Immature natural killer cell (primary cell): Measurements from ENCODE around the gene MAST3. TPM values are rescaled to one million over a fixed set of nuclear protein-coding genes. Genes with fewer than 3 reads are reported as not detected.

Experiments used
- DNase-seq, 3 donors: peaks; one replicate each; pipeline ENCODE4 v3.0.0; 2022; ENCODE audit warnings: mixed read lengths in 1 of 3
- H3K27ac Mint-ChIP-seq, 6 donors: one replicate each; pipeline ENCODE4 v1.8.0; 2020; ENCODE audit warnings: mixed read lengths in 6 of 6, mild to moderate bottlenecking in 5 of 6, inconsistent platforms in 4 of 6, moderate library complexity in 3 of 6
- H3K27me3 Mint-ChIP-seq, 3 donors: one replicate each; pipeline ENCODE4 v1.8.0; 2020 to 2021; ENCODE audit warnings: low read depth in 3 of 3, mild to moderate bottlenecking in 3 of 3, mixed read lengths in 3 of 3, moderate library complexity in 3 of 3, inconsistent platforms in 1 of 3
- H3K36me3 Mint-ChIP-seq, 3 donors: one replicate each; pipeline ENCODE4 v1.8.0; 2020; ENCODE audit warnings: mixed read lengths in 3 of 3, inconsistent platforms in 2 of 3, mild to moderate bottlenecking in 2 of 3
- H3K4me1 Mint-ChIP-seq, 2 donors: one replicate each; pipeline ENCODE4 v1.8.0; 2020; ENCODE audit warnings: inconsistent platforms in 2 of 2, mild to moderate bottlenecking in 2 of 2, mixed read lengths in 2 of 2, moderate library complexity in 1 of 2
- H3K4me3 Mint-ChIP-seq, 5 donors: one replicate each; pipeline ENCODE4 v1.8.0; 2020; ENCODE audit warnings: mild to moderate bottlenecking in 5 of 5, mixed read lengths in 5 of 5, inconsistent platforms in 3 of 5, moderate library complexity in 3 of 5
- H3K9me3 Mint-ChIP-seq, 6 donors: one replicate each; pipeline ENCODE4 v1.8.0; 2020; ENCODE audit warnings: mild to moderate bottlenecking in 6 of 6, mixed read lengths in 6 of 6, inconsistent platforms in 4 of 6, moderate library complexity in 3 of 6
- polyA plus RNA-seq, 3 donors: library from polyadenylated mRNA; unstranded; fragments of 300-500 nt; fragmentation: Illumina TruSeq; gene quantifications; one replicate each; pipeline ENCODE4 v1.2.3, GENCODE V29; 2021

Gene MAST3
- polyA plus RNA-seq, result 10 to 100 TPM in 2 of 3 donors, 1 to 10 TPM in 1; 7.3 to 39.1 (median 12.6) TPM

DNA sequence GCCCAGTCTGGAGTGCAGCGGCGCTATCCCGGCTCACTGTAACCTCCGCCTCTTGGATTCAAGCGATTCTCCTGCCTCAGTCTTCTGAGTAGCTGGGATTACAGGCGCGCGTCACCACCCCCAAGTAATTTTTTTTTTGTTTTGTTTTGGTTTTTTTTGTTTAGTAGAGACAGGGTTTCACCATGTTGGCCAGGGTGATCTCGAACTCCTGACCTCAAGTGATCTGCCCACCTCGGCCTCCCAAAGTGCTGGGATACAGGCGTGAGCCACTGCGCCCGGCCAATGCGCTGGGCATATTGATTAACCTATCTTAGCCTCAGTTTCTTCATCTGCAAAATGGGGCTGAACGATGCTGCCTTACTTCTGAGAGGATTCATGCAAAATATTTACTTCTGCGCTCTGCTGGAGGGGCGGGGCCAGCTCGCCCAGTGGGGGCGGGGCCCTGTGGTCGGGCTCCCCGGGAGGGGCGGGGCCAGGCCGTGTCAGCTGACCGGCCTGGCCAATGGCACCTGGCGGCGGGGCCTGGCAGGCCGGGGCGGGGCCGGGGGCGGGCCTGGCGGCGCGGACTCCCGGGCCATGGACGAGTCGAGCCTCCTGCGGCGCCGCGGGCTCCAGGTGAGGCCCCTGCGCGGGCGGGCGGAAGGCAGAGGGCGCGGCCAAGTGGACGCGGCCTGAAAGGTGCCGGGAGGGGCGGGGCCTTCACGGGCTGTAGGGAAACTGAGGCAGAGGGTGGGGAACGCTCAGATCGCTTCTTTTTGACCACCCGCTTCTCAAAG, at the start of gene MAST3:
Gene MAST3, plus strand, starts transcription at position 562 of the 776 bp plus-strand sequence. Its CDS starts 15 bp downstream, at position 577.
- Mint-ChIP-seq H3K4me3 (peak within 1 kb of the TSS; percentile 78 to 88 (median 86)), H3K27ac (peak within 1 kb of the TSS; percentile 43 to 81 (median 76)), H3K27me3 (peaks cover 2 to 7% (median 4%) of the 10 kb centered on the region in 3 donors), H3K36me3 (peaks cover 0 to 3% (median 0%) of the 10 kb centered on the region in 3 donors), H3K4me1 (peaks cover 22 to 29% of the 10 kb centered on the region in 2 donors), H3K9me3 (no peaks in the 10 kb centered on the region)
- DNase-seq, result peak; percentile 85 to 92 (median 89)

DNA sequence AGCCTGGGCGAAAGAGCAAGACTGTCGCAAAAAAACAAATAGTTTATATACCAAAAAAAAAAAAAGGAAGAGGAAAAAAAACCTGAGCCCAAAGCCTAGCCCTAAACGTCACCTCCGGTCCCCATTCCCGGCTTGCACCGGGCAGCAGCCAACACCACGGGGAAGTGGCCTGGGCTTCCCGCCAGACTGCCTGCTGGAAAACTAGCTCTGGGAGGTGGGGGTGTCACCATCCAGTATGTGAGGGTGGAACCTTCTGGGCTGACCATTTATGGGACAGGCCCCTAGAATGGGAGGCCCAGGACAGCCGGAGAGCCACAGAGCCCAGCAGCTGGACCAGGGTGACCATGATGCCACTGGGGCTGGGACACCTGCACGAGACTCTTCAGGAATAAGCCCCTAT, 48.2 kb upstream of the MAST3 start:
- peaks cover 23 to 29% of the 10 kb centered on the region in 2 donors for H3K4me1 Mint-ChIP-seq
- no peak overlapping the region for H3K4me3 Mint-ChIP-seq
- no peaks in the 10 kb centered on the region for H3K36me3 Mint-ChIP-seq
- DNase-seq, result no peak
- peaks cover 9 to 12% (median 11%) of the 10 kb centered on the region in 3 donors for H3K27me3 Mint-ChIP-seq
- no peaks in the 10 kb centered on the region for H3K9me3 Mint-ChIP-seq
- no peak overlapping the region for H3K27ac Mint-ChIP-seq

DNA sequence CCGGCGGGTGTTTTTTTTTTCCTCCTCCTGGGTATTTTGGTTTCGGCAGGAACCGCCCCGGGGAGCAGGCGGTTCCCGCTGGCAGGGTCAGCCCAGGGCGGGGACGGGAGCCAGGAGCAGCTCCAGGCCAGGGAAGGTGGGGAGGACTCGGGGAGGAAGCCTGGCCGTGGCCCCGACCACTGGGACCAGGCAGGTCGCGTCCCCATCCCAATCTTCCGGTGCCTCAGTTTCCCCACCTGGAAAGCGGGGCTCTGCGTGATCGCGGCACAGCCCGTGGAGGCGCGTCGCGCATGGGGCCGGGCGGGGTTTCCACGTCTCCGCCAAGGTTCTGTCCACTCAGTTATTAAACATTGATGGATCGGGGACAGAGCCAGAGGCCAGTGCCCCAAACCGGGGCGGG, 45.7 kb upstream of the MAST3 start:
- H3K27me3 Mint-ChIP-seq, result peaks cover 5 to 10% (median 6%) of the 10 kb centered on the region in 3 donors
- H3K4me3 Mint-ChIP-seq, result no peak overlapping the region
- DNase-seq, result no peak
- no peaks in the 10 kb centered on the region for H3K36me3 Mint-ChIP-seq
- H3K4me1 Mint-ChIP-seq, result peaks cover 0 to 6% of the 10 kb centered on the region in 2 donors
- no peaks in the 10 kb centered on the region for H3K9me3 Mint-ChIP-seq
- no peak overlapping the region for H3K27ac Mint-ChIP-seq

DNA sequence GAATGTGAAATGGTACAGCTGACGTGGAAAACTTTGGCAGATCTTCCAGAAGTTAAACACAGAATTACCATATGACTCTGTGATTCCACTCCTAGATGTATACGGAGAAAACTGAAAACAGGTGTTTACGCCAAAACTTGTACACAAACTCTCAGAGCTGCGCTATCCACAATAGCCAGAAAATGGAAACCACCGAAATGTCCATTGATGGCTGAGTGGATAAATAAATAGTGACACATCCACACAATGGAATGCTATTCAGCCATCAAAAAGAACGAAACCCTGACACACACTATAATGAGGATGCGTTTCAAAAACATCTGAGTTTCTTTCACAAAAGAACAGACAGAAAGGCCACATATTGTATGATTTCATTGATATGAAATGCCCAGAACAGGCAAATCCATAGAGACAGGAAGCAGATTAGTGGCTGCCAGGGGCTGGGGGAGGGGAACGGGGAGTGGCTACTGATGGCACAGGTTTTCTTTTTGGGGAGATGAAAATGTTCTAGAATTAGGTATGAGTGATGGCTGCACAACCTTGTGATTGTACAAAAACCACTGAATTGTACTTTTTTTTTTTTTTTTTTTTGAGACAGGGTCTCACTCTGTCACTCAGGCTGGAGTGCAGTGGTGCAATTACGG, 43.9 kb upstream of the MAST3 start:
- peaks cover 9 to 16% of the 10 kb centered on the region in 2 donors for H3K4me1 Mint-ChIP-seq
- H3K9me3 Mint-ChIP-seq, result no peaks in the 10 kb centered on the region
- H3K27me3 Mint-ChIP-seq, result peaks cover 4 to 15% (median 5%) of the 10 kb centered on the region in 3 donors
- peak overlapping the region in 2 of 6 donors; percentile 9 to 26 for H3K27ac Mint-ChIP-seq
- H3K4me3 Mint-ChIP-seq, result no peak overlapping the region
- no peak for DNase-seq
- no peaks in the 10 kb centered on the region for H3K36me3 Mint-ChIP-seq

- Mint-ChIP-seq H3K27me3 (peaks cover 0 to 12% (median 1%) of the 10 kb centered on the region in 3 donors), H3K36me3 (peaks cover 0 to 8% (median 2%) of the 10 kb centered on the region in 3 donors), H3K4me1 (peaks cover 10 to 11% of the 10 kb centered on the region in 2 donors), H3K4me3 (no peak overlapping the region), H3K27ac (peak overlapping the region in 1 of 6 donors; percentile 33), H3K9me3 (no peaks in the 10 kb centered on the region)
- DNase-seq, result no peak
These were observed 41.6 kb upstream of the MAST3 start for GRCh38 chr19:18055967-18056366.

GRCh38 chr19:18057557-18057956, 40.0 kb upstream of the MAST3 start:
- Mint-ChIP-seq H3K4me1 (peaks cover 10 to 11% of the 10 kb centered on the region in 2 donors), H3K9me3 (no peaks in the 10 kb centered on the region), H3K27me3 (peaks cover 0 to 12% (median 1%) of the 10 kb centered on the region in 3 donors), H3K36me3 (peaks cover 3 to 12% (median 3%) of the 10 kb centered on the region in 3 donors), H3K4me3 (peak overlapping the region in 1 of 5 donors; percentile 62), H3K27ac (peak overlapping the region in 3 of 6 donors; percentile 80 to 91 (median 83))
- DNase-seq, result no peak

DNA sequence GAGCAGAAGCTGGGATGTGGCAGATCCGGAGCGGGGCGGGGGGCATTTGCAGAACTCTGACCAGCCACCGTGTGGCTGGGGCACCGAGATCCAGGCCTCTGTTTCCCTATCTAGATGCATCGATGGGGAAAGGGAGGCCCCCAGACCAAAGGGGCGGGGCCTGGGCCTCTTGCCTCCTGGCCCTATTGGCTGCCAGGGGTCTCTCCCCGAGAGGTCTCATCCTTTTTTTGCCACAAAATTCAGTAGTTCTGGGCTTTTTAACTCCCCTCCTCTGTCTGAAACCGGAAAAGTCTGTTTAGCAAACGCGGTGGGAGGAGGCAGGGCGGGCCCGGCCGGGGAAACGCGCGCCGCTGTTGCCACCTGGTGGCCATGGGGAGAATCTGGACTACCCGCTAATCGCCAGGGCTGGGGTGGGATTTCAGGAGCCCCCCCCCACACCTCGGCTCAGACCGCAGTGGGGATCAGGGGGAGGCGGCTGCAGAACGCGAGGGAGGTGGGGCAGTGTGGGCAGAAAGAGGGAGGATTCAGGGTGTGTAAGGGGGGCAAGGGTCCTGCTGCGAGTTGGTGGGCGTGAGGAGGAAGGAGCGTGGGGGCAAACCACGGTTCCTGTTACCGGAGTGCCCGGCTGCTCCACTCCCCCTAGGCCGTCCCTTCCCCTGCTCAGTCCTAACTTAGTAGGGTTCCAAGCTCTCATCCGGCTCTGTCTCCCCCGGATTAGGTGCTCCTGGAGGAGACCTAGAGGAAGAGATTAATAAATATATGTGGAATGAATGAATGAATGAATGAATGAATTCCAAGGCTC, 39.2 kb upstream of the MAST3 start:
- peaks cover 10 to 11% of the 10 kb centered on the region in 2 donors for H3K4me1 Mint-ChIP-seq
- no peaks in the 10 kb centered on the region for H3K9me3 Mint-ChIP-seq
- peaks cover 0 to 9% (median 1%) of the 10 kb centered on the region in 3 donors for H3K27me3 Mint-ChIP-seq
- peak overlapping the region; percentile 52 to 70 (median 62) for H3K4me3 Mint-ChIP-seq
- peak; percentile 77 to 82 (median 79) for DNase-seq
- H3K36me3 Mint-ChIP-seq, result peaks cover 5 to 15% (median 6%) of the 10 kb centered on the region in 3 donors
- H3K27ac Mint-ChIP-seq, result peak overlapping the region; percentile 73 to 91 (median 82)

- peaks cover 7 to 17% (median 8%) of the 10 kb centered on the region in 3 donors for H3K36me3 Mint-ChIP-seq
- peak overlapping the region in 1 of 5 donors; percentile 6 for H3K4me3 Mint-ChIP-seq
- DNase-seq, result no peak
- peaks cover 10 to 11% of the 10 kb centered on the region in 2 donors for H3K4me1 Mint-ChIP-seq
- H3K27me3 Mint-ChIP-seq, result peaks cover 0 to 9% (median 1%) of the 10 kb centered on the region in 3 donors
- H3K9me3 Mint-ChIP-seq, result no peaks in the 10 kb centered on the region
- no peak overlapping the region for H3K27ac Mint-ChIP-seq
These were observed 38.3 kb upstream of the MAST3 start for GRCh38 chr19:18059297-18059696.

DNA sequence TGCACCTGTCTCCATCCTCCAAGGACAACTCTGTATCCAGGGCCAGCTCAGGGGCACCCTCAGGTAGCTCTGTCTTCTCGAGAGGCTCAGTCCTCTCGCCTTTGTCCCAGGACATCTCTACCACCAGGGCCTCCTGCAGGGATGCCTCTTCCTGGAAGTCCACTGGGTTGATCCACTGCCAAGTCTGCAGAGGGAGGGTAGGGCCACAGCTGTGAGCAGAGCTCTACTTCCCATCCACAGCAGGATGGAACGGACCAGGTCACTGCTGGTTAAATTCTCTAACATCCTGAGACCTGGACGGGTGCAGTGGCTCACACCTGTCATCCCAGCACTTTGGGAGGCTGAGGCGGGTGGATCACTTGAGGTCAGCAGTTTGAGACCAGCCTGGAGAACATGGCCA, 37.7 kb upstream of the MAST3 start:
- H3K27ac Mint-ChIP-seq, result no peak overlapping the region
- no peak for DNase-seq
- peaks cover 7 to 20% (median 10%) of the 10 kb centered on the region in 3 donors for H3K36me3 Mint-ChIP-seq
- peaks cover 0 to 9% (median 1%) of the 10 kb centered on the region in 3 donors for H3K27me3 Mint-ChIP-seq
- H3K4me3 Mint-ChIP-seq, result no peak overlapping the region
- H3K9me3 Mint-ChIP-seq, result no peaks in the 10 kb centered on the region
- peaks cover 10 to 11% of the 10 kb centered on the region in 2 donors for H3K4me1 Mint-ChIP-seq

DNA sequence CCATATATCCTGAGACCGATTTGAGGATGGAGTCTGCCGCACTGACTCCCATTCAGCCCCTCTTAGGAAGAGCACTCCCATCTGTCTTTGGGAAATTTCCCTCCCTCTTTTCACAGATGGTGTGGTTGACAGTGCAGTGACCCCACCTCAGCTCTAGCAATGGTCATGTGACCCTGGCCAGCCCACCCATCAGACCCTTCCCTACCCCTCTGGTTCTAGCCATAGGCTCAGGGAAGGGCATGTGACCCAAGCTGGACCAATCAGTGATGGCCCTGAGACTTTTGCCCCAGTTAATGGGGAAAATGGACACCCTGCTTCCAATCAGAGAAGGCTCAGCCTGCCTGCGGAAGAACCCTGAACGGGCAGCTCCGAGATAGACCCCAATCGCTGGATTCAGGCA, 37.1 kb upstream of the MAST3 start:
- no peak overlapping the region for H3K27ac Mint-ChIP-seq
- peaks cover 10 to 12% of the 10 kb centered on the region in 2 donors for H3K4me1 Mint-ChIP-seq
- peaks cover 11 to 23% (median 12%) of the 10 kb centered on the region in 3 donors for H3K36me3 Mint-ChIP-seq

GRCh38 chr19:18062028-18062427, 35.5 kb upstream of the MAST3 start:
- Mint-ChIP-seq H3K9me3 (no peaks in the 10 kb centered on the region), H3K4me1 (peaks cover 10 to 12% of the 10 kb centered on the region in 2 donors), H3K27me3 (peaks cover 0 to 5% (median 1%) of the 10 kb centered on the region in 3 donors), H3K27ac (no peak overlapping the region), H3K36me3 (peaks cover 11 to 23% (median 12%) of the 10 kb centered on the region in 3 donors), H3K4me3 (no peak overlapping the region)
- DNase-seq, result no peak

More for the DNA sequence above, 37.1 kb upstream of the MAST3 start:
- Mint-ChIP-seq H3K27me3 (peaks cover 0 to 9% (median 1%) of the 10 kb centered on the region in 3 donors), H3K4me3 (no peak overlapping the region), H3K9me3 (no peaks in the 10 kb centered on the region)
- no peak for DNase-seq

GRCh38 chr19:18063463-18063862, 34.1 kb upstream of the MAST3 start:
- Mint-ChIP-seq H3K4me1 (peaks cover 2 to 5% of the 10 kb centered on the region in 2 donors), H3K4me3 (no peak overlapping the region), H3K9me3 (no peaks in the 10 kb centered on the region), H3K27me3 (peaks cover 0 to 2% (median under 1%) of the 10 kb centered on the region in 3 donors), H3K36me3 (peaks cover 11 to 26% (median 12%) of the 10 kb centered on the region in 3 donors), H3K27ac (peak overlapping the region in 2 of 6 donors; percentile 30 to 62)
- DNase-seq, result peak in 1 of 3 donors; percentile 16

DNA sequence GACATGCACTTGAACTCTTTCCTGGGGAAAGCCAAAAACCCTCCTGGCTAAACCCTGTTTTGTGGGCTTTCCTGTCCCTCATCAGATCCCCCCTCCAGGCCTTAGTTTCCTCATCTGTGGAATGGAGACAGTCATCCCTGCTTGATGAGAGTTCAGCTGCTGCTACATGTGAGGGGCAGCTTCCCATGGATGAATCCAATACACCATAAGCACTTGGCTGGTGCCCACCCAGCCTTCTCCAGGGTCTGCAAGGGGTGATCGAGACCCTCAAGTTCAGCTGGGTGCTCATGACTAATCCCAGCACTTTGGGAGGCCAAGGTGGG, 32.4 kb upstream of the MAST3 start:
- Mint-ChIP-seq H3K9me3 (no peaks in the 10 kb centered on the region), H3K4me3 (no peak overlapping the region), H3K4me1 (peaks cover 0 to 1% of the 10 kb centered on the region in 2 donors), H3K27ac (peak overlapping the region in 2 of 6 donors; percentile 30 to 72), H3K36me3 (peaks cover 11 to 25% (median 12%) of the 10 kb centered on the region in 3 donors), H3K27me3 (peaks cover 0 to 2% (median 0%) of the 10 kb centered on the region in 3 donors)
- no peak for DNase-seq
